ENCODE measurements around the gene NLN.

DNA sequence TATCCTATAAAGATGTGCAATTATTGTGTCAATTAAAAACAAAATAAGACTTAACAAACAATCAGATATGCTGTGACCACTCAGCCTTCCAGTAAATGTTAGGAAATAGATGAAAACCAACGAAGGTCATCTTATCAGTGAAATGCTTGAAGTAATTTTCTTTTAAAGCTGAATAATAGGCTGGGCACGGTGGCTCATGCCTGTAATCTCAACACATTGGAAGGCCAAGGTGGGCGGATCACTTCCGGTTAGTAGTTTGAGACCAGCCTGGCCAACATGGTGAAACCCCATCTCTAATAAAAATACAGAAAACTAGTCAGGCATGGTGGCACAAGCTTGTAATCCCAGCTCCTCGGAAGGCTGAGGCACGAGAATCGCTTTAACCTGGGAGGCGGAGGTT lies 31.2 kb downstream of the NLN start:
- TF ChIP-seq, protein P1, sequence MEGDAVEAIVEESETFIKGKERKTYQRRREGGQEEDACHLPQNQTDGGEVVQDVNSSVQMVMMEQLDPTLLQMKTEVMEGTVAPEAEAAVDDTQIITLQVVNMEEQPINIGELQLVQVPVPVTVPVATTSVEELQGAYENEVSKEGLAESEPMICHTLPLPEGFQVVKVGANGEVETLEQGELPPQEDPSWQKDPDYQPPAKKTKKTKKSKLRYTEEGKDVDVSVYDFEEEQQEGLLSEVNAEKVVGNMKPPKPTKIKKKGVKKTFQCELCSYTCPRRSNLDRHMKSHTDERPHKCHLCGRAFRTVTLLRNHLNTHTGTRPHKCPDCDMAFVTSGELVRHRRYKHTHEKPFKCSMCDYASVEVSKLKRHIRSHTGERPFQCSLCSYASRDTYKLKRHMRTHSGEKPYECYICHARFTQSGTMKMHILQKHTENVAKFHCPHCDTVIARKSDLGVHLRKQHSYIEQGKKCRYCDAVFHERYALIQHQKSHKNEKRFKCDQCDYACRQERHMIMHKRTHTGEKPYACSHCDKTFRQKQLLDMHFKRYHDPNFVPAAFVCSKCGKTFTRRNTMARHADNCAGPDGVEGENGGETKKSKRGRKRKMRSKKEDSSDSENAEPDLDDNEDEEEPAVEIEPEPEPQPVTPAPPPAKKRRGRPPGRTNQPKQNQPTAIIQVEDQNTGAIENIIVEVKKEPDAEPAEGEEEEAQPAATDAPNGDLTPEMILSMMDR (IDR thresholded peaks at IDR 0.05) = no peak
- no peak for TF ChIP-seq EZH2 (IDR thresholded peaks at IDR 0.05; ENCODE audit: borderline replicate concordance, insufficient read depth, low read depth, low read length, poor library complexity, severe bottlenecking)

All from B cell (primary cell).